K562 (cell line): ENCODE measurements around the gene KAZALD1. TPM values are rescaled to one million over a fixed set of nuclear protein-coding genes. Genes with fewer than 3 reads are reported as not detected.

ENCODE experiments used
- CBX1 ChIP-seq: sonication (generic); IDR thresholded peaks from 2 replicates; pipeline ENCODE4 v1.6.1; 2016; ENCODE audit warnings: antibody characterized with exemption, low read depth, mild to moderate bottlenecking
- CBX3 ChIP-seq, 2 experiments: IDR thresholded peaks; 1 replicate in 1 of 2; 2 replicates in 1 of 2; pipeline ENCODE4 v1.6.1; 2012; ENCODE audit warnings: inconsistent platforms in 2 of 2, low read length in 2 of 2, borderline replicate concordance in 1 of 2, control low read depth in 1 of 2
- CHD1 ChIP-seq: fragments of 200-600 bp; sonication (generic); IDR thresholded peaks from one replicate; pipeline ENCODE4 v1.6.1; 2012; ENCODE audit warnings: mild to moderate bottlenecking, moderate library complexity, low read length, inconsistent platforms
- ELF1 ChIP-seq: fragments of 200-800 bp; sonication (Bioruptor generic); IDR thresholded peaks from 2 replicates; pipeline ENCODE4 v1.6.1; 2016; ENCODE audit warnings: missing genetic modification characterization, missing compliant biosample characterization
- GABPA ChIP-seq: fragments of 200-800 bp; sonication (Bioruptor generic); conservative IDR thresholded peaks from 2 replicates; pipeline ENCODE4 v1.6.1; 2016; ENCODE audit warnings: low read depth, missing genetic modification characterization, missing compliant biosample characterization
- GATA2 ChIP-seq: sonication (generic); formaldehyde crosslinking; IDR thresholded peaks from 2 replicates; pipeline ENCODE4 v1.4.0; 2020; ENCODE audit warnings: mild to moderate bottlenecking, missing genetic modification reagents
- KDM1A ChIP-seq, 2 experiments: fragments of 450-650 bp; IDR thresholded peaks; 2 replicates each; pipeline ENCODE4 v1.6.1; 2016; ENCODE audit warnings: mild to moderate bottlenecking in 2 of 2
- KDM4B ChIP-seq, 2 experiments: fragments of 450-650 bp in 1 of 2; sonication (generic) in 1 of 2; IDR thresholded peaks; 2 replicates each; pipeline ENCODE4 v1.6.1; 2016 to 2017; ENCODE audit warnings: borderline replicate concordance in 2 of 2, antibody characterized with exemption in 1 of 2, low read depth in 1 of 2, mild to moderate bottlenecking in 1 of 2
- NFRKB ChIP-seq: fragments of 450-650 bp; IDR thresholded peaks from 2 replicates; pipeline ENCODE4 v1.6.1; 2016; ENCODE audit warnings: low read depth
- NRF1 ChIP-seq, 2 experiments: fragments of 450-650 bp; IDR thresholded peaks in 1 of 2; conservative IDR thresholded peaks in 1 of 2; 2 replicates each; pipeline ENCODE4 v1.6.1; 2014; ENCODE audit warnings: mild to moderate bottlenecking in 2 of 2
- PHF8 ChIP-seq: fragments of 200-600 bp; sonication (generic); IDR thresholded peaks from 2 replicates; pipeline ENCODE4 v1.6.1; 2012; ENCODE audit warnings: mixed run types, mild to moderate bottlenecking, inconsistent platforms, low read length, moderate library complexity, borderline replicate concordance
- SMC3 ChIP-seq: conservative IDR thresholded peaks from 2 replicates; pipeline ENCODE4 v1.6.1; 2011; ENCODE audit warnings: low read depth, low read length, improper control_type of control experiment; ENCODE audit not compliant: insufficient read depth
- SUPT5H ChIP-seq: fragments of 450-650 bp; IDR thresholded peaks from 2 replicates; pipeline ENCODE4 v1.6.1; 2016
- ZFP30 ChIP-seq: fragments of 250-450 bp; sonication (Bioruptor Pico); IDR thresholded peaks from 2 replicates; pipeline ENCODE4 v1.8.0; 2022; ENCODE audit warnings: moderate library complexity, mild to moderate bottlenecking, inconsistent platforms, borderline replicate concordance
- ZNF79 ChIP-seq: fragments of 250-450 bp; sonication (Bioruptor Pico); IDR thresholded peaks from 2 replicates; pipeline ENCODE4 v1.4.0; 2020; ENCODE audit warnings: low read depth, mild to moderate bottlenecking, moderate library complexity
- polyA plus RNA-seq, 8 experiments: library from polyadenylated mRNA; depleted of rRNA in 4 of 8; stranded (reverse) in 5 of 8; unstranded in 3 of 8; fragments of >200 nt; fragmentation: Nextera tagmentation in 2 of 8; fragmentation: Illumina TruSeq in 1 of 8; extraction: Ambion mirVana in 2 of 8; extraction: Trizol in 1 of 8; gene quantifications; 2 replicates each; pipeline versions ENCODE4 v1.2.1 to v1.2.3, GENCODE V29; 2011 to 2014; ENCODE audit warnings: inconsistent platforms in 1 of 8, missing spikeins in 1 of 8
- total RNA-seq, 7 experiments: library from RNA; depleted of rRNA in 6 of 7; stranded (reverse); fragments of >200 nt in 6 of 7; fragmentation: Illumina TruSeq in 2 of 7; extraction: Trizol in 2 of 7; gene quantifications; 2 replicates each; pipeline versions ENCODE4 v1.2.1 to v1.2.3, GENCODE V29; 2011 to 2021; ENCODE audit warnings: low replicate concordance in 1 of 7
- TF ChIP-seq, protein P1 (sequence below), 2 experiments: fragments of 450-650 bp; conservative IDR thresholded peaks; 2 replicates each; pipeline ENCODE4 v1.6.1; 2017; ENCODE audit warnings: mild to moderate bottlenecking in 2 of 2, moderate library complexity in 2 of 2
- TF ChIP-seq, protein P2 (sequence below): sonication (generic); formaldehyde crosslinking; IDR thresholded peaks from 2 replicates; pipeline ENCODE4 v1.8.1; 2023; ENCODE audit warnings: mild to moderate bottlenecking, missing genetic modification reagents, moderate library complexity
- TF ChIP-seq, protein P3 (sequence below): IDR thresholded peaks from 2 replicates; pipeline ENCODE4 v1.6.1; 2011; ENCODE audit warnings: borderline replicate concordance, low read depth, mild to moderate bottlenecking, moderate library complexity, low read length; ENCODE audit not compliant: insufficient read depth, poor library complexity, severe bottlenecking

Gene KAZALD1
- total and polyA plus RNA-seq, 9 of the 15 experiments (the other 6 are each of a cell fraction or from before 2014, with no cell fraction given), result 0.15 to 10.0 (median 4.9) TPM

DNA sequence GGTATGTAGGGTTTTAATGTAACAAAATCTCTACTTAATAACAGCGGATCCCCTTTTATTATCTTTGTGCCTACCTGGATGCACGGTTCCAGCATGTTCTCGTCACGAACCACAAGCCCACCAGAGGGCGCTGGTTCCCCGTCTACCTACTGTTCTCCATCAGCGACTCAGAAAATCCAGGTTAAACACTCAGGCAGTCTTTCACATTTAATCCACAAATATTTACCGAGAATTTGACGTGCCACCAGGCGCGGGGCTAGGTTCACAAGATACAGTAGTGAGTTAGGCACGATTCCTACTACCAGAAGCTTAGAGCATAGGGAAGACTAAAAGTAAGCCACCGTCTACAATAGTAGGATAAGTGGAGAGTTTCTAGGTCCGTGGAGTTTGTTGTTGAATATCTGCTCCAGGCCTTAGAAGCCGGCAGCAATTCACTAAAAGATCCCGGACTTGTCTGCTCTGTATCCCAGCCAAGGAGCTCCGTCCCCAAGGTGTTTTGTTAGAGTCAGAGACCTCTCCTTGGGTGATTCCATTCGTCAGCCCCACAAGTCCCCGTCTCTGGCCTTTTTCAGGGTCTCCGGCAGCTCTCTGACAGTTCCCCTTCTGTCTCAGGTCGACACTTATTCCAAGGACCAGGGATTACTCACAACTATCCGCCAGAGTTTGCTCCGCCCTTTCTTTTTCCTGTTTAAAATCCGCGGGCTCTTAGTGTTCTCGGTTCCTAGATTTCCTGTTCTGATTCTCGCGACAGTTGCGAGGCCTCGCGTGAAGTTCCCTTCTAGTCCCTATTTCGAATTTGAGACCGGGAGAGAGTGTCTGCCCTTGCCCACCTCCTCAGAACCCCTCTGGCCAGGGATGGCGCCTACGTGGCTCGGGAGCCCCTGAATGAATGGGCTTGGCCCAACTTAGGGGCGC, 1.5 kb upstream of the KAZALD1 start (continued):
- TF ChIP-seq, protein P1, sequence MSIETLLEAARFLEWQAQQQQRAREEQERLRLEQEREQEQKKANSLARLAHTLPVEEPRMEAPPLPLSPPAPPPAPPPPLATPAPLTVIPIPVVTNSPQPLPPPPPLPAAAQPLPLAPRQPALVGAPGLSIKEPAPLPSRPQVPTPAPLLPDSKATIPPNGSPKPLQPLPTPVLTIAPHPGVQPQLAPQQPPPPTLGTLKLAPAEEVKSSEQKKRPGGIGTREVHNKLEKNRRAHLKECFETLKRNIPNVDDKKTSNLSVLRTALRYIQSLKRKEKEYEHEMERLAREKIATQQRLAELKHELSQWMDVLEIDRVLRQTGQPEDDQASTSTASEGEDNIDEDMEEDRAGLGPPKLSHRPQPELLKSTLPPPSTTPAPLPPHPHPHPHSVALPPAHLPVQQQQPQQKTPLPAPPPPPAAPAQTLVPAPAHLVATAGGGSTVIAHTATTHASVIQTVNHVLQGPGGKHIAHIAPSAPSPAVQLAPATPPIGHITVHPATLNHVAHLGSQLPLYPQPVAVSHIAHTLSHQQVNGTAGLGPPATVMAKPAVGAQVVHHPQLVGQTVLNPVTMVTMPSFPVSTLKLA (conservative IDR thresholded peaks at IDR 0.05), result peak in 1 of 2 experiments; percentile 34; a peak in 2 of 4 replicates
- no peak for TF ChIP-seq GATA2 (CRISPR knock-in tag)
- TF ChIP-seq CBX1, result no peak
- peak; percentile 72 for TF ChIP-seq SMC3
- TF ChIP-seq, protein P2, sequence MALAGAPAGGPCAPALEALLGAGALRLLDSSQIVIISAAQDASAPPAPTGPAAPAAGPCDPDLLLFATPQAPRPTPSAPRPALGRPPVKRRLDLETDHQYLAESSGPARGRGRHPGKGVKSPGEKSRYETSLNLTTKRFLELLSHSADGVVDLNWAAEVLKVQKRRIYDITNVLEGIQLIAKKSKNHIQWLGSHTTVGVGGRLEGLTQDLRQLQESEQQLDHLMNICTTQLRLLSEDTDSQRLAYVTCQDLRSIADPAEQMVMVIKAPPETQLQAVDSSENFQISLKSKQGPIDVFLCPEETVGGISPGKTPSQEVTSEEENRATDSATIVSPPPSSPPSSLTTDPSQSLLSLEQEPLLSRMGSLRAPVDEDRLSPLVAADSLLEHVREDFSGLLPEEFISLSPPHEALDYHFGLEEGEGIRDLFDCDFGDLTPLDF, result peak; percentile 63; the same call in 1 of the 2 replicates
- TF ChIP-seq CHD1, result peak; percentile 78
- peak; percentile 37; the same call in 1 of the 2 replicates for TF ChIP-seq ELF1 (tag)
- TF ChIP-seq KDM4B (IDR thresholded peaks at IDR 0.05; ENCODE audit: borderline replicate concordance in 2 of 2, low read depth in 1 of 2), result no peak
- peak; percentile 59; the same call in 1 of the 2 replicates for TF ChIP-seq PHF8
- no peak for TF ChIP-seq ZFP30 (CRISPR knock-in tag)
- TF ChIP-seq, protein P3, sequence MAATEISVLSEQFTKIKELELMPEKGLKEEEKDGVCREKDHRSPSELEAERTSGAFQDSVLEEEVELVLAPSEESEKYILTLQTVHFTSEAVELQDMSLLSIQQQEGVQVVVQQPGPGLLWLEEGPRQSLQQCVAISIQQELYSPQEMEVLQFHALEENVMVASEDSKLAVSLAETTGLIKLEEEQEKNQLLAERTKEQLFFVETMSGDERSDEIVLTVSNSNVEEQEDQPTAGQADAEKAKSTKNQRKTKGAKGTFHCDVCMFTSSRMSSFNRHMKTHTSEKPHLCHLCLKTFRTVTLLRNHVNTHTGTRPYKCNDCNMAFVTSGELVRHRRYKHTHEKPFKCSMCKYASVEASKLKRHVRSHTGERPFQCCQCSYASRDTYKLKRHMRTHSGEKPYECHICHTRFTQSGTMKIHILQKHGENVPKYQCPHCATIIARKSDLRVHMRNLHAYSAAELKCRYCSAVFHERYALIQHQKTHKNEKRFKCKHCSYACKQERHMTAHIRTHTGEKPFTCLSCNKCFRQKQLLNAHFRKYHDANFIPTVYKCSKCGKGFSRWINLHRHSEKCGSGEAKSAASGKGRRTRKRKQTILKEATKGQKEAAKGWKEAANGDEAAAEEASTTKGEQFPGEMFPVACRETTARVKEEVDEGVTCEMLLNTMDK, result peak; percentile 61
- 0 out of 3 replicates have a peak, but pooled peaks of 1 of the 2 experiments have one; percentile 9 for TF ChIP-seq CBX3 (IDR thresholded peaks at IDR 0.05; ENCODE audit: borderline replicate concordance in 1 of 2, low read length in 2 of 2)
- TF ChIP-seq NRF1 (conservative IDR thresholded peaks at IDR 0.05 in 1 of 2, IDR thresholded peaks at IDR 0.05 in 1 of 2), result no peak
- TF ChIP-seq GABPA (tag), result peak; percentile 57
- peak; percentile 13; the same call in 1 of the 2 replicates for TF ChIP-seq SUPT5H
- 0 out of 4 replicates have a peak, but pooled peaks of 1 of the 2 experiments have one; percentile 13 for TF ChIP-seq KDM1A (IDR thresholded peaks at IDR 0.05)
- no peak for TF ChIP-seq ZNF79 (CRISPR knock-in tag)
- TF ChIP-seq NFRKB, result peak; percentile 52; the same call in 1 of the 2 replicates
- TF ChIP-seq, all 486 proteins: peak for 42
